22Rv1 (cell line): ENCODE data around the gene TANGO2.

ENCODE experiments used
- ZFX ChIP-seq: fragments of 450-650 bp; IDR thresholded peaks from 2 replicates; pipeline ENCODE4 v1.6.1; 2017; ENCODE audit warnings: antibody characterized with exemption, borderline replicate concordance
- TF ChIP-seq, protein P1 (sequence below): fragments of 450-650 bp; IDR thresholded peaks from 2 replicates; pipeline ENCODE4 v1.5.1; 2017; ENCODE audit warnings: mild to moderate bottlenecking

DNA sequence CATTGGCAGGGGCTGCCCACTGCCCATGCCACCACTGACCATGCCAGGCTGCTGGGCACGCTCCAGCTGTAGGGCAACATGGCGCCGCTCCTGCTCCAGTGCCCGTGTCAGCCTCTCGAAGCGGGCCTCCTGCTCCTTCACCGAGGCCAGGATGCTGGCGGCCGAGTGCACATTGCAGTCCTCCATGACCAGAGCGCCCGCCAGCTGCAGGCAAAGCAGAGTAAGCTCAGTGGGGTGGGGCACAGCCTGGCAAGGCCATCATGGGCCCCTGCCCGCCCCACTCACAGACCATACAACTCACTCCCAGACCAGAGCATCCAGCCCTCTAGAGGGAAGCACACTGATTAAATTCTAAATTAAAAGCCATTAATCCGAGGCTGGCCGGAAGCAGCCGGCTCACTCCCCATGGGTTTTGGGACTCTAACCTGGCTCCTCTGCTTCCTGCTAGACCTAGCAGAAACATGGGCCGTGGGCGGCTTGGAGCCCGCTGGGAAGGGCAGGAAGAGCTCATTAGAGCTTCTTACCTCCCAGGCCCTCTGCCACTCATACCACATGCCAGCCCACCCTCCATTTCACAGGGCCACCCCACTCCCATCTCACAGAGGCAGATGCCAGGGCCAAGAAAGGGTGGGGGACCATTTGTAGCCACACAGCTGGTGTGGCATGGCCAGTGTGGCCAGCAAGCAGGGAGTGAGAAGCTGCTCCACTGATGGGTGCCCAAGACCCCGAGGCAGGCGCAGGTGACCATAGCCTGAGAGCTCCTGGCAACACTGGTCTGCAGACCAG is 30.1 kb upstream of the TANGO2 start:
- TF ChIP-seq, protein P1, sequence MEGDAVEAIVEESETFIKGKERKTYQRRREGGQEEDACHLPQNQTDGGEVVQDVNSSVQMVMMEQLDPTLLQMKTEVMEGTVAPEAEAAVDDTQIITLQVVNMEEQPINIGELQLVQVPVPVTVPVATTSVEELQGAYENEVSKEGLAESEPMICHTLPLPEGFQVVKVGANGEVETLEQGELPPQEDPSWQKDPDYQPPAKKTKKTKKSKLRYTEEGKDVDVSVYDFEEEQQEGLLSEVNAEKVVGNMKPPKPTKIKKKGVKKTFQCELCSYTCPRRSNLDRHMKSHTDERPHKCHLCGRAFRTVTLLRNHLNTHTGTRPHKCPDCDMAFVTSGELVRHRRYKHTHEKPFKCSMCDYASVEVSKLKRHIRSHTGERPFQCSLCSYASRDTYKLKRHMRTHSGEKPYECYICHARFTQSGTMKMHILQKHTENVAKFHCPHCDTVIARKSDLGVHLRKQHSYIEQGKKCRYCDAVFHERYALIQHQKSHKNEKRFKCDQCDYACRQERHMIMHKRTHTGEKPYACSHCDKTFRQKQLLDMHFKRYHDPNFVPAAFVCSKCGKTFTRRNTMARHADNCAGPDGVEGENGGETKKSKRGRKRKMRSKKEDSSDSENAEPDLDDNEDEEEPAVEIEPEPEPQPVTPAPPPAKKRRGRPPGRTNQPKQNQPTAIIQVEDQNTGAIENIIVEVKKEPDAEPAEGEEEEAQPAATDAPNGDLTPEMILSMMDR: no peak
- no peak for TF ChIP-seq ZFX
